ENCODE data around the gene TMEM132D. TPM values are rescaled to one million over a fixed set of nuclear protein-coding genes. Genes with fewer than 3 reads are reported as not detected.

TMEM132D gene
- total RNA-seq, 2 experiments from 2014 or later = not detected

DNA sequence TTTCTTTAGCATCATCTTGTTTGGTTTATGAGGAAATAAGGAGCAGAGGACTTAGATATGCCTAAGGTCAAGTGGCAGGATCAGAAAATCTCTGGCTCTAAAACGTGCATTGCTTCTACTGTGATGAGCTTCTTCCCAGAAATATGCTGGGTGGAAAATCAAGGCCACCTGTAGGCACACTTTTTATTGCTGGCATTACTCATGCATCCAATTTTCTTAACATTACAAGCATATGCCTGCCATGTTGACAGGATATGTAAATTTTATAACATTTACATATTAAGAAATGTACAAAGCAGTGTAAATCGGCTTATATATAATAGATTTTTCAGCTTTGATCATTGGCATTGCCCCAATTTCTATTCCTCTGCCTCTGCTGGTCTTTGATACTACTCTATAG lies 409.6 kb downstream of the TMEM132D start:
- Histone ChIP-seq H3K9me2 (ENCODE audit: insufficient read depth, low read length) (no peaks in the 10 kb centered on the region), H4K20me1 (ENCODE audit: insufficient read depth, low read length) (no peaks in the 10 kb centered on the region), H3K36me3 (ENCODE audit: insufficient read depth, low read length) (no peaks in the 10 kb centered on the region), H3K27ac (ENCODE audit: low read depth, low read length, poor library complexity, severe bottlenecking) (no peak overlapping the region), H2AFZ (ENCODE audit: low read length) (no peak overlapping the region), H3K9me3 (ENCODE audit: low read length) (no peaks in the 10 kb centered on the region), H3K79me2 (ENCODE audit: insufficient read depth, low read depth, low read length) (no peaks in the 10 kb centered on the region), H3K4me1 (ENCODE audit: insufficient read depth, low read length, poor library complexity, severe bottlenecking) (no peaks in the 10 kb centered on the region), H3K4me2 (ENCODE audit: low read length) (no peak overlapping the region), H3K4me3 (ENCODE audit: low read depth, low read length, poor library complexity, severe bottlenecking) (no peak overlapping the region)
- BruUV-seq (replicated peaks) = no TSS peak
- DNase-seq (ENCODE audit: low spot score) = no peak
- TF ChIP-seq, protein P1, sequence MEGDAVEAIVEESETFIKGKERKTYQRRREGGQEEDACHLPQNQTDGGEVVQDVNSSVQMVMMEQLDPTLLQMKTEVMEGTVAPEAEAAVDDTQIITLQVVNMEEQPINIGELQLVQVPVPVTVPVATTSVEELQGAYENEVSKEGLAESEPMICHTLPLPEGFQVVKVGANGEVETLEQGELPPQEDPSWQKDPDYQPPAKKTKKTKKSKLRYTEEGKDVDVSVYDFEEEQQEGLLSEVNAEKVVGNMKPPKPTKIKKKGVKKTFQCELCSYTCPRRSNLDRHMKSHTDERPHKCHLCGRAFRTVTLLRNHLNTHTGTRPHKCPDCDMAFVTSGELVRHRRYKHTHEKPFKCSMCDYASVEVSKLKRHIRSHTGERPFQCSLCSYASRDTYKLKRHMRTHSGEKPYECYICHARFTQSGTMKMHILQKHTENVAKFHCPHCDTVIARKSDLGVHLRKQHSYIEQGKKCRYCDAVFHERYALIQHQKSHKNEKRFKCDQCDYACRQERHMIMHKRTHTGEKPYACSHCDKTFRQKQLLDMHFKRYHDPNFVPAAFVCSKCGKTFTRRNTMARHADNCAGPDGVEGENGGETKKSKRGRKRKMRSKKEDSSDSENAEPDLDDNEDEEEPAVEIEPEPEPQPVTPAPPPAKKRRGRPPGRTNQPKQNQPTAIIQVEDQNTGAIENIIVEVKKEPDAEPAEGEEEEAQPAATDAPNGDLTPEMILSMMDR (conservative IDR thresholded peaks at IDR 0.05; ENCODE audit: low read length) = no peak
- TF ChIP-seq EZH2phosphoT487 (IDR thresholded peaks at IDR 0.05; ENCODE audit: borderline replicate concordance, low read depth, low read length) = no peak
- intact Hi-C loops (cut with micrococcal nuclease; ENCODE audit: unreplicated experiment) = no loop called here
- POLR2A ChIA-PET = no interaction called here
- CTCF ChIA-PET (ENCODE audit: unreplicated experiment) = no interaction called here

DNA sequence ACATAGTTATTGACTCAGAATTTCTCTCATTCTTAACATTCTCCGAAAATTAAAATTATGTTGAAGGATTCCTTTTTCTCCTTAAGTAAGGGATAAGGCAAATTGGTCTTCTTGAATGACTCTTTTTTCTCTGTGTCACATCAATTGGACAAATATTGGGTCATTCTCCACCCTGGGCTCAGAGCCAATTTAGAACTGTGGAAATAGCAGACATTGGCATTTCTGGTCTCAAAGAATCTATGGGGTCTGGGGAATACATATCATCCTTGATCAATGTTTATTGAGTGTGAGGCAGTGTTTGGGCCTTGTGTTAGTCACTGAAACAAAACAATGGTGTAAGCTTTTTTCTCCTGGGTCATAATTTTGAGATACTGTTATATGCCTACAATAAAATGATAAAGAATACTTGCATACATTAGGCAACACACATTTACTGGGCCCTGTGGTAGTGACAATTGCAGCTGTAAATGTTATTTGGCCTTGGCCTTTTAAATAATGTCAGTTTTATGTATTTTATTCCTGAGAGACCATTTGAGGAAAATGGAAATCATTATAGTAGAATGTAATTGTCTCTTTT lies 414.6 kb downstream of the TMEM132D start:
- TF ChIP-seq, protein P1 (conservative IDR thresholded peaks at IDR 0.05; ENCODE audit: low read length) = no peak
- TF ChIP-seq EZH2phosphoT487 (IDR thresholded peaks at IDR 0.05; ENCODE audit: borderline replicate concordance, low read depth, low read length) = no peak
- Histone ChIP-seq H2AFZ (ENCODE audit: low read length) (no peak overlapping the region), H3K36me3 (ENCODE audit: insufficient read depth, low read length) (no peaks in the 10 kb centered on the region), H3K4me3 (ENCODE audit: low read depth, low read length, poor library complexity, severe bottlenecking) (no peak overlapping the region), H3K4me1 (ENCODE audit: insufficient read depth, low read length, poor library complexity, severe bottlenecking) (no peaks in the 10 kb centered on the region), H3K27ac (ENCODE audit: low read depth, low read length, poor library complexity, severe bottlenecking) (no peak overlapping the region), H3K9me2 (ENCODE audit: insufficient read depth, low read length) (no peaks in the 10 kb centered on the region), H4K20me1 (ENCODE audit: insufficient read depth, low read length) (no peaks in the 10 kb centered on the region), H3K9me3 (ENCODE audit: low read length) (no peaks in the 10 kb centered on the region), H3K4me2 (ENCODE audit: low read length) (no peak overlapping the region), H3K79me2 (ENCODE audit: insufficient read depth, low read depth, low read length) (no peaks in the 10 kb centered on the region)
- DNase-seq (ENCODE audit: low spot score) = no peak
- ChIA-PET POLR2A (no interaction called here), CTCF (ENCODE audit: unreplicated experiment) (no interaction called here)
- intact Hi-C loops (cut with micrococcal nuclease; ENCODE audit: unreplicated experiment) = no loop called here
- no TSS peak for BruUV-seq (replicated peaks)

DNA sequence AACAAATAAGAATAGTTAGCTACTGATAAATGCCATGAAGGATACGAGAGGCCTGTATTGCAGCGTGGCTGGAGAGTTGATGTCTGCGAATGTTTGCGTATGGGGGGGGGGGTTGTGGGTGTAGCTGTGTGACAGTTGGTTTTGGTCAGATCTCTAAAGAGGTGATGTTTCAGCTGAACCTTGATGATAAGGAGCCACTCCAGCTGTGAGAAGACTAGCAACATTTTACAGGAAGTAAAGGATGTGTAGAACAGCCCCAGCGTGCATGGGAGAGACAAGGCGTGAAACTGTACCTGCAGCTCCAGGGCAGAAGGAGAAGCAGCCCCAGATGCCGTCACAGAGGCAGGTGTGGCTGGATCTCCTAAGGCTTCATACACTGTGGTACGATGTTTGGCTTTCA lies 416.9 kb downstream of the TMEM132D start:
- intact Hi-C loops (cut with micrococcal nuclease; ENCODE audit: unreplicated experiment) = no loop called here
- no peaks in the 10 kb centered on the region for H3K9me2 ChIP-seq (ENCODE audit: insufficient read depth, low read length)
- H3K27ac ChIP-seq (ENCODE audit: low read depth, low read length, poor library complexity, severe bottlenecking) = no peak overlapping the region
- H3K4me3 ChIP-seq (ENCODE audit: low read depth, low read length, poor library complexity, severe bottlenecking) = no peak overlapping the region
- no peaks in the 10 kb centered on the region for H4K20me1 ChIP-seq (ENCODE audit: insufficient read depth, low read length)
- no peaks in the 10 kb centered on the region for H3K36me3 ChIP-seq (ENCODE audit: insufficient read depth, low read length)
- BruUV-seq (replicated peaks) = no TSS peak
- ChIA-PET CTCF (ENCODE audit: unreplicated experiment) (no interaction called here), POLR2A (no interaction called here)
- H3K9me3 ChIP-seq (ENCODE audit: low read length) = no peaks in the 10 kb centered on the region
- H2AFZ ChIP-seq (ENCODE audit: low read length) = no peak overlapping the region
- H3K79me2 ChIP-seq (ENCODE audit: insufficient read depth, low read depth, low read length) = no peaks in the 10 kb centered on the region
- H3K4me1 ChIP-seq (ENCODE audit: insufficient read depth, low read length, poor library complexity, severe bottlenecking) = no peaks in the 10 kb centered on the region
- TF ChIP-seq EZH2phosphoT487 (IDR thresholded peaks at IDR 0.05; ENCODE audit: borderline replicate concordance, low read depth, low read length) = no peak
- TF ChIP-seq, protein P1 (conservative IDR thresholded peaks at IDR 0.05; ENCODE audit: low read length) = no peak
- H3K4me2 ChIP-seq (ENCODE audit: low read length) = no peak overlapping the region
- no peak for DNase-seq (ENCODE audit: low spot score)

Data from OCI-LY7 (cell line).